ENCODE results near the gene GPX4.

DNA sequence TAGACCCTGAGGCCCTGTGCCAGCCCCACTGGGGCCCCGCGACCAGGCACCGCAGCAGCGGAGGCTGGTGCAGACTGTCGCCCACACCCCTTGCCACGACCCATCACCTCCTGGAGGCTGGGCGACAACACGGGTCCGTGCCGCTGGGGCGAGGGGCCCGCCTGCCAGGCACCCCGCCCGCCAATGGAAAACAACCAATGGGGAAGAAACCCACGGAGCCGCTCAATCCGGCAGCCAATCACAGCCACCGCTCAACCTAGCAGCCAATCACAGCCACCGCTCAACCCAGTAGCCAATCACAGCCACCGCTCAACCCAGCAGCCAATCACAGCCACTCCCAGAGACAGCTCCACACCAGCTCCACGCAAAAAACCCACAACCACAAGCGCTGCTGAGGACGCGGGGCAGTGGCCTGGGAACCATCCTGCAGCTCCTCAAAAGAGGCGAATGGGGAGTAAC, 29.7 kb downstream of the GPX4 start:
- TF ChIP-seq, protein P1, sequence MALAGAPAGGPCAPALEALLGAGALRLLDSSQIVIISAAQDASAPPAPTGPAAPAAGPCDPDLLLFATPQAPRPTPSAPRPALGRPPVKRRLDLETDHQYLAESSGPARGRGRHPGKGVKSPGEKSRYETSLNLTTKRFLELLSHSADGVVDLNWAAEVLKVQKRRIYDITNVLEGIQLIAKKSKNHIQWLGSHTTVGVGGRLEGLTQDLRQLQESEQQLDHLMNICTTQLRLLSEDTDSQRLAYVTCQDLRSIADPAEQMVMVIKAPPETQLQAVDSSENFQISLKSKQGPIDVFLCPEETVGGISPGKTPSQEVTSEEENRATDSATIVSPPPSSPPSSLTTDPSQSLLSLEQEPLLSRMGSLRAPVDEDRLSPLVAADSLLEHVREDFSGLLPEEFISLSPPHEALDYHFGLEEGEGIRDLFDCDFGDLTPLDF (CRISPR knock-in tag; IDR thresholded peaks at IDR 0.05), result no peak
- TF ChIP-seq BRCA1 (IDR thresholded peaks at IDR 0.05), result no peak
- no peak for TF ChIP-seq BRCA1 (CRISPR knock-in tag; IDR thresholded peaks at IDR 0.05)
- TF ChIP-seq, protein P2, sequence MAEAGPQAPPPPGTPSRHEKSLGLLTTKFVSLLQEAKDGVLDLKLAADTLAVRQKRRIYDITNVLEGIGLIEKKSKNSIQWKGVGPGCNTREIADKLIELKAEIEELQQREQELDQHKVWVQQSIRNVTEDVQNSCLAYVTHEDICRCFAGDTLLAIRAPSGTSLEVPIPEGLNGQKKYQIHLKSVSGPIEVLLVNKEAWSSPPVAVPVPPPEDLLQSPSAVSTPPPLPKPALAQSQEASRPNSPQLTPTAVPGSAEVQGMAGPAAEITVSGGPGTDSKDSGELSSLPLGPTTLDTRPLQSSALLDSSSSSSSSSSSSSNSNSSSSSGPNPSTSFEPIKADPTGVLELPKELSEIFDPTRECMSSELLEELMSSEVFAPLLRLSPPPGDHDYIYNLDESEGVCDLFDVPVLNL (CRISPR knock-in tag; IDR thresholded peaks at IDR 0.05; ENCODE audit: low read depth), result no peak
- no peak for TF ChIP-seq EZH2 (IDR thresholded peaks at IDR 0.05; ENCODE audit: borderline replicate concordance, low read depth, low read length)
- TF ChIP-seq, protein P3, sequence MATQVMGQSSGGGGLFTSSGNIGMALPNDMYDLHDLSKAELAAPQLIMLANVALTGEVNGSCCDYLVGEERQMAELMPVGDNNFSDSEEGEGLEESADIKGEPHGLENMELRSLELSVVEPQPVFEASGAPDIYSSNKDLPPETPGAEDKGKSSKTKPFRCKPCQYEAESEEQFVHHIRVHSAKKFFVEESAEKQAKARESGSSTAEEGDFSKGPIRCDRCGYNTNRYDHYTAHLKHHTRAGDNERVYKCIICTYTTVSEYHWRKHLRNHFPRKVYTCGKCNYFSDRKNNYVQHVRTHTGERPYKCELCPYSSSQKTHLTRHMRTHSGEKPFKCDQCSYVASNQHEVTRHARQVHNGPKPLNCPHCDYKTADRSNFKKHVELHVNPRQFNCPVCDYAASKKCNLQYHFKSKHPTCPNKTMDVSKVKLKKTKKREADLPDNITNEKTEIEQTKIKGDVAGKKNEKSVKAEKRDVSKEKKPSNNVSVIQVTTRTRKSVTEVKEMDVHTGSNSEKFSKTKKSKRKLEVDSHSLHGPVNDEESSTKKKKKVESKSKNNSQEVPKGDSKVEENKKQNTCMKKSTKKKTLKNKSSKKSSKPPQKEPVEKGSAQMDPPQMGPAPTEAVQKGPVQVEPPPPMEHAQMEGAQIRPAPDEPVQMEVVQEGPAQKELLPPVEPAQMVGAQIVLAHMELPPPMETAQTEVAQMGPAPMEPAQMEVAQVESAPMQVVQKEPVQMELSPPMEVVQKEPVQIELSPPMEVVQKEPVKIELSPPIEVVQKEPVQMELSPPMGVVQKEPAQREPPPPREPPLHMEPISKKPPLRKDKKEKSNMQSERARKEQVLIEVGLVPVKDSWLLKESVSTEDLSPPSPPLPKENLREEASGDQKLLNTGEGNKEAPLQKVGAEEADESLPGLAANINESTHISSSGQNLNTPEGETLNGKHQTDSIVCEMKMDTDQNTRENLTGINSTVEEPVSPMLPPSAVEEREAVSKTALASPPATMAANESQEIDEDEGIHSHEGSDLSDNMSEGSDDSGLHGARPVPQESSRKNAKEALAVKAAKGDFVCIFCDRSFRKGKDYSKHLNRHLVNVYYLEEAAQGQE (IDR thresholded peaks at IDR 0.05; ENCODE audit: borderline replicate concordance), result no peak
- TF ChIP-seq, protein P3 (CRISPR knock-in tag; IDR thresholded peaks at IDR 0.05; ENCODE audit: low read depth), result no peak
- TF ChIP-seq PML (IDR thresholded peaks at IDR 0.05; ENCODE audit: low read length), result no peak
- TF ChIP-seq, protein P4, sequence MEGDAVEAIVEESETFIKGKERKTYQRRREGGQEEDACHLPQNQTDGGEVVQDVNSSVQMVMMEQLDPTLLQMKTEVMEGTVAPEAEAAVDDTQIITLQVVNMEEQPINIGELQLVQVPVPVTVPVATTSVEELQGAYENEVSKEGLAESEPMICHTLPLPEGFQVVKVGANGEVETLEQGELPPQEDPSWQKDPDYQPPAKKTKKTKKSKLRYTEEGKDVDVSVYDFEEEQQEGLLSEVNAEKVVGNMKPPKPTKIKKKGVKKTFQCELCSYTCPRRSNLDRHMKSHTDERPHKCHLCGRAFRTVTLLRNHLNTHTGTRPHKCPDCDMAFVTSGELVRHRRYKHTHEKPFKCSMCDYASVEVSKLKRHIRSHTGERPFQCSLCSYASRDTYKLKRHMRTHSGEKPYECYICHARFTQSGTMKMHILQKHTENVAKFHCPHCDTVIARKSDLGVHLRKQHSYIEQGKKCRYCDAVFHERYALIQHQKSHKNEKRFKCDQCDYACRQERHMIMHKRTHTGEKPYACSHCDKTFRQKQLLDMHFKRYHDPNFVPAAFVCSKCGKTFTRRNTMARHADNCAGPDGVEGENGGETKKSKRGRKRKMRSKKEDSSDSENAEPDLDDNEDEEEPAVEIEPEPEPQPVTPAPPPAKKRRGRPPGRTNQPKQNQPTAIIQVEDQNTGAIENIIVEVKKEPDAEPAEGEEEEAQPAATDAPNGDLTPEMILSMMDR (IDR thresholded peaks at IDR 0.05 in 2 of 3, conservative IDR thresholded peaks at IDR 0.05 in 1 of 3; ENCODE audit: insufficient read depth in 2 of 3, low read depth in 1 of 3, low read length in 3 of 3), result no peak
- TF ChIP-seq CCNT2 (IDR thresholded peaks at IDR 0.05; ENCODE audit: borderline replicate concordance, extremely low read depth, insufficient read length, low read depth, low read length), result no peak
